SK-N-SH treated with all-trans-retinoic acid at 6 μM for 48 hours (cell line): Measurements from ENCODE around the gene PARD3B.

Experiments
- ATAC-seq: fragments of 200-7000 bp; cut with Tn5 transposase; 3 replicates; pipeline ENCODE4 v1.9.1; 2020; ENCODE audit warnings: mild to moderate bottlenecking, moderate library complexity
- ARNTL ChIP-seq: fragments of 450-650 bp; formaldehyde crosslinking; IDR thresholded peaks from 2 replicates; pipeline ENCODE4 v1.5.0; 2020; ENCODE audit warnings: low read depth, mild to moderate bottlenecking, moderate library complexity, borderline replicate concordance
- BACH2 ChIP-seq: fragments of 250-450 bp; sonication (Bioruptor Pico); IDR thresholded peaks from 2 replicates; pipeline ENCODE4 v1.9.0; 2021; ENCODE audit warnings: mild to moderate bottlenecking, borderline replicate concordance
- CSDC2 ChIP-seq: fragments of 250-450 bp; sonication (Bioruptor Pico); IDR thresholded peaks from 2 replicates; pipeline ENCODE4 v1.5.0; 2020; ENCODE audit warnings: mild to moderate bottlenecking, moderate library complexity
- CSRNP3 ChIP-seq: fragments of 250-450 bp; sonication (Bioruptor Pico); IDR thresholded peaks from 2 replicates; pipeline ENCODE4 v1.5.1; 2021; ENCODE audit warnings: mild to moderate bottlenecking, moderate library complexity
- ESRRG ChIP-seq: fragments of 250-450 bp; sonication (Bioruptor Pico); IDR thresholded peaks from 2 replicates; pipeline ENCODE4 v1.6.1; 2021; ENCODE audit warnings: mild to moderate bottlenecking
- GLIS3 ChIP-seq: fragments of 250-450 bp; sonication (Bioruptor Pico); IDR thresholded peaks from 2 replicates; pipeline ENCODE4 v1.5.0; 2020; ENCODE audit warnings: mild to moderate bottlenecking, moderate library complexity
- ISL1 ChIP-seq: fragments of 250-450 bp; sonication (Bioruptor Pico); IDR thresholded peaks from 2 replicates; pipeline ENCODE4 v2.1.2; 2022; ENCODE audit warnings: mild to moderate bottlenecking, moderate library complexity
- OSR1 ChIP-seq: fragments of 250-450 bp; sonication (Bioruptor Pico); IDR thresholded peaks from 2 replicates; pipeline ENCODE4 v1.8.0; 2022; ENCODE audit warnings: moderate library complexity, mild to moderate bottlenecking, inconsistent platforms
- PPARA ChIP-seq: fragments of 250-450 bp; sonication (Bioruptor Pico); IDR thresholded peaks from 2 replicates; pipeline ENCODE4 v1.5.0; 2020; ENCODE audit warnings: mild to moderate bottlenecking, borderline replicate concordance
- RARB ChIP-seq: fragments of 250-450 bp; sonication (Bioruptor Pico); IDR thresholded peaks from 2 replicates; pipeline ENCODE4 v1.8.0; 2021; ENCODE audit warnings: mild to moderate bottlenecking, moderate library complexity
- SNAI2 ChIP-seq: fragments of 250-450 bp; sonication (Bioruptor Pico); IDR thresholded peaks from 2 replicates; pipeline ENCODE4 v1.5.0; 2020; ENCODE audit warnings: mild to moderate bottlenecking, moderate library complexity
- TOX ChIP-seq: fragments of 250-450 bp; sonication (Bioruptor Pico); IDR thresholded peaks from 2 replicates; pipeline ENCODE4 v1.8.0; 2021; ENCODE audit warnings: mild to moderate bottlenecking, moderate library complexity, borderline replicate concordance
- TSHZ2 ChIP-seq: fragments of 250-450 bp; sonication (Bioruptor Pico); IDR thresholded peaks from 2 replicates; pipeline ENCODE4 v1.5.0; 2020; ENCODE audit warnings: mild to moderate bottlenecking, moderate library complexity
- ZFP30 ChIP-seq: fragments of 450-650 bp; formaldehyde crosslinking; IDR thresholded peaks from 2 replicates; pipeline ENCODE4 v1.5.0; 2022; ENCODE audit warnings: mild to moderate bottlenecking, moderate library complexity
- ZNF70 ChIP-seq: fragments of 450-650 bp; formaldehyde crosslinking; IDR thresholded peaks from 2 replicates; pipeline ENCODE4 v1.5.0; 2020; ENCODE audit warnings: mild to moderate bottlenecking, moderate library complexity
- ZNF8 ChIP-seq: fragments of 450-650 bp; formaldehyde crosslinking; IDR thresholded peaks from 2 replicates; pipeline ENCODE4 v1.5.0; 2020; ENCODE audit warnings: mild to moderate bottlenecking, moderate library complexity
- TF ChIP-seq, protein P1 (sequence below): fragments of 250-450 bp; sonication (Bioruptor Pico); IDR thresholded peaks from 2 replicates; pipeline ENCODE4 v1.8.0; 2021; ENCODE audit warnings: low read depth, mild to moderate bottlenecking, moderate library complexity, borderline replicate concordance

Gene PARD3B

GRCh38 chr2:204945376-204945775, 400.1 kb downstream of the PARD3B start:
- TF ChIP-seq PPARA (CRISPR knock-in tag) = no peak
- no peak for ATAC-seq

DNA sequence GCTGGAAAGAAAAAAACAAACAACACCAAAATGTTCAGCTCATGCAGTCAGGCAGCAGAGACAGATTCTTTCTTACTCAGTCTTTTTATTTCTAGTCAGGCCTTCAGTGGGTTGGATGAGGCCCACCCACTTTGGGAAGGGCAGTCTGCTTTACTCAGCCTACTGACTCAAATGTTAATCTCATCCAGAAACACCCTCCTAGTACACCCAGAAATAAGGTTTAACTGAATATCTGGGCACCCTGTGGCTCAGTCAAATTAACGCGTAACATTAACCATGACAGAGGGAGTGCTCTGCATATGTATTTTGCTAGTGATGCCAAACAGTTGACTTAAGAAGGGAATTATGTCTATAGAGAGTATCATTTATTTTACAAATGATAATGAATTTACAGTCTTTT, 401.6 kb downstream of the PARD3B start:
- no peak for ATAC-seq

GRCh38 chr2:204947405-204947804, 402.1 kb downstream of the PARD3B start:
- ATAC-seq = no peak
- TF ChIP-seq OSR1 (CRISPR knock-in tag) = no peak
- no peak for TF ChIP-seq ZNF70
- TF ChIP-seq CSRNP3 (CRISPR knock-in tag) = no peak
- no peak for TF ChIP-seq ISL1 (CRISPR knock-in tag)
- TF ChIP-seq ZNF8 (CRISPR knock-in tag) = no peak
- no peak for TF ChIP-seq ZFP30 (CRISPR knock-in tag)
- TF ChIP-seq ARNTL (CRISPR knock-in tag) = no peak
- TF ChIP-seq TSHZ2 = no peak

More for the DNA sequence above, 401.6 kb downstream of the PARD3B start:
- no peak for TF ChIP-seq RARB (CRISPR knock-in tag)
- no peak for TF ChIP-seq CSDC2
- no peak for TF ChIP-seq ESRRG (CRISPR knock-in tag)
- TF ChIP-seq OSR1 (CRISPR knock-in tag) = no peak
- no peak for TF ChIP-seq TSHZ2
- no peak for TF ChIP-seq CSRNP3 (CRISPR knock-in tag)
- no peak for TF ChIP-seq GLIS3 (CRISPR knock-in tag)
- no peak for TF ChIP-seq SNAI2 (CRISPR knock-in tag)

DNA sequence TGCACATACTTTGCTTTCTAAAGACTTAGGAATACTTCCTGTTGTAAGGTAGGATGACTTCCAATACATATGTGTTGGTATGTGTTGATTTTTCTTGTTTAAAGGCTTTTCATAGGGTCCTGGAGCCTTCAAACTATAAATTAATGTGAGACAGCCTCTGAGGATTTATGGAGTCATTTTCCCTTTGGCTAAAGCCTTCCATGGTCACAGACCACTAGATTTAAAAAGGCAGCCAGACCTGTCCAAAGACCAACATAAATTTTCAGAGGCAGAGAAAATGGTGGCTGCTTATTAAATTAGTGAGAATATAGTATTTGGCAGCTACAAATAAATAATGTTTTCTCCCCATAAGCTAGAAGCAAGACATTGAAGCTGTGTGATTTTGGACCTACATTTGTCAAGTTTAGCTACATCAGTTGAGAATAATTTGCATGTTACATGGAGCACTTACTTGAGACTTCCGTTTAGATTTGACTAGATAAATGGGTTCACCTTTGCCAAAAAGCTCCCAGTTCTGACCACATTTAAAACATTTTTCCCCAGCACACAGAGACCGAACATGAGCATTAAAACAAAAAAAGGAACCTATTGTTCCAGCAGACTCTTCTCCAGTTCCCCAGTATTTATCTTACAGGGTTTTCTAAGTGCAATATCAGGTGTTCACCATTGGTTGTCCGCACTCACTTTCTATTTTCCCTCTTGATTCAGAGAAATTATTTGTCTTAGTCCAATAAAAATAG, 402.9 kb downstream of the PARD3B start:
- no peak for ATAC-seq
- TF ChIP-seq, protein P1, sequence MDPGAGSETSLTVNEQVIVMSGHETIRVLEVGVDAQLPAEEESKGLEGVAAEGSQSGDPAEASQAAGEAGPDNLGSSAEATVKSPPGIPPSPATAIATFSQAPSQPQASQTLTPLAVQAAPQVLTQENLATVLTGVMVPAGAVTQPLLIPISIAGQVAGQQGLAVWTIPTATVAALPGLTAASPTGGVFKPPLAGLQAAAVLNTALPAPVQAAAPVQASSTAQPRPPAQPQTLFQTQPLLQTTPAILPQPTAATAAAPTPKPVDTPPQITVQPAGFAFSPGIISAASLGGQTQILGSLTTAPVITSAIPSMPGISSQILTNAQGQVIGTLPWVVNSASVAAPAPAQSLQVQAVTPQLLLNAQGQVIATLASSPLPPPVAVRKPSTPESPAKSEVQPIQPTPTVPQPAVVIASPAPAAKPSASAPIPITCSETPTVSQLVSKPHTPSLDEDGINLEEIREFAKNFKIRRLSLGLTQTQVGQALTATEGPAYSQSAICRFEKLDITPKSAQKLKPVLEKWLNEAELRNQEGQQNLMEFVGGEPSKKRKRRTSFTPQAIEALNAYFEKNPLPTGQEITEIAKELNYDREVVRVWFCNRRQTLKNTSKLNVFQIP (CRISPR knock-in tag) = no peak
- TF ChIP-seq ISL1 (CRISPR knock-in tag) = no peak
- no peak for TF ChIP-seq ZNF70

- ATAC-seq = no peak
- no peak for TF ChIP-seq GLIS3 (CRISPR knock-in tag)
- TF ChIP-seq TOX = no peak
- TF ChIP-seq ISL1 (CRISPR knock-in tag) = no peak
- TF ChIP-seq, protein P1 (CRISPR knock-in tag) = no peak
- TF ChIP-seq ZNF8 (CRISPR knock-in tag) = no peak
- TF ChIP-seq OSR1 (CRISPR knock-in tag) = no peak
- no peak for TF ChIP-seq ARNTL (CRISPR knock-in tag)
- TF ChIP-seq RARB (CRISPR knock-in tag) = no peak
- no peak for TF ChIP-seq BACH2 (CRISPR knock-in tag)
- TF ChIP-seq SNAI2 (CRISPR knock-in tag) = no peak
- TF ChIP-seq TSHZ2 = no peak
Measured at GRCh38 chr2:204948822-204949221, 403.5 kb downstream of the PARD3B start.
